AG09309 (cell line): ENCODE results near the gene ITIH3.

Source experiments
- DNase-seq: peaks from one replicate; pipeline ENCODE4 v3.0.0-alpha.2; 2010; ENCODE audit warnings: low read depth
- H3K4me3 ChIP-seq: 2 replicates; pipeline ENCODE4 v1.5.1; 2011; ENCODE audit warnings: mild to moderate bottlenecking, low read depth, low read length, moderate library complexity; ENCODE audit not compliant: control insufficient read depth
- TF ChIP-seq, protein P1 (sequence below): IDR thresholded peaks from 2 replicates; pipeline ENCODE4 v1.5.1; 2011; ENCODE audit warnings: mild to moderate bottlenecking, low read depth, low read length, inconsistent platforms; ENCODE audit not compliant: insufficient read depth, control insufficient read depth; ENCODE audit errors: missing control alignments

ITIH3 gene

DNA sequence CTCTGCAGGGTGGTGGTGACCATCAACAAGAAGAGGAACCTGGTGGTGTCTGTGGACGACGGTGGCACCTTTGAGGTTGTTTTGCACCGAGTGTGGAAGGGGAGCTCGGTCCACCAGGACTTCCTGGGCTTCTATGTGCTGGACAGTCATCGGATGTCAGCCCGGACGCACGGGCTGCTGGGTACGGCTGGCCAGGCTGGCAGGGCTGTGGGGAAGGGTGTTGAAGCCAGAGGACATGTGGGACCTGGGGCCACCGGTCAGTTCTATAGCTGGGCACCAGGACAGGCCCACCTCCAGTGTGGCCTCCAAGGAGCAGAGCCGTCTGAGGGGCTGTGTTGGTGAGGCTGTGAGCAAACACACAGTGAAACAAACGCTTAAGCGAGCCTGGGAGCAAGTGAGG, 3.9 kb upstream of the ITIH3 start:
- no peak for DNase-seq
- no peak overlapping the region for H3K4me3 ChIP-seq
- TF ChIP-seq, protein P1, sequence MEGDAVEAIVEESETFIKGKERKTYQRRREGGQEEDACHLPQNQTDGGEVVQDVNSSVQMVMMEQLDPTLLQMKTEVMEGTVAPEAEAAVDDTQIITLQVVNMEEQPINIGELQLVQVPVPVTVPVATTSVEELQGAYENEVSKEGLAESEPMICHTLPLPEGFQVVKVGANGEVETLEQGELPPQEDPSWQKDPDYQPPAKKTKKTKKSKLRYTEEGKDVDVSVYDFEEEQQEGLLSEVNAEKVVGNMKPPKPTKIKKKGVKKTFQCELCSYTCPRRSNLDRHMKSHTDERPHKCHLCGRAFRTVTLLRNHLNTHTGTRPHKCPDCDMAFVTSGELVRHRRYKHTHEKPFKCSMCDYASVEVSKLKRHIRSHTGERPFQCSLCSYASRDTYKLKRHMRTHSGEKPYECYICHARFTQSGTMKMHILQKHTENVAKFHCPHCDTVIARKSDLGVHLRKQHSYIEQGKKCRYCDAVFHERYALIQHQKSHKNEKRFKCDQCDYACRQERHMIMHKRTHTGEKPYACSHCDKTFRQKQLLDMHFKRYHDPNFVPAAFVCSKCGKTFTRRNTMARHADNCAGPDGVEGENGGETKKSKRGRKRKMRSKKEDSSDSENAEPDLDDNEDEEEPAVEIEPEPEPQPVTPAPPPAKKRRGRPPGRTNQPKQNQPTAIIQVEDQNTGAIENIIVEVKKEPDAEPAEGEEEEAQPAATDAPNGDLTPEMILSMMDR, result no peak

DNA sequence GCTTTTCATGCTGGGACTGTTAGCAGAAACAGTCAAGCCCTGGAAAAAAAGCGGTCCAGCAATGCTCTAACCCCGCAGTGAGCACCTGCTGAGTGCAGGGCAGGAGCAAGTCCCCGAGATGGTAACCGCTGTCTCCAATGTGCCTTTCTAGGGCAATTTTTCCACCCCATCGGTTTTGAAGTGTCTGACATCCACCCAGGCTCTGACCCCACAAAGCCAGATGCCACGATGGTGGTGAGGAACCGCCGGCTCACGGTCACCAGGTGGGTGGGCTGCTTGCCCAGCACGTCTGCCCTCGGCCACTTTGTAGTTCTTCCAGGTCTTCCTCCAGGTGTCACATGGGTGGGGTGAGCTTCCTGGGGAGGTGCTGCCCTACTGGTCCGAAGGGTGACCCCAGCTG, 3.2 kb upstream of the ITIH3 start:
- no peak for DNase-seq
- no peak overlapping the region for H3K4me3 ChIP-seq
- TF ChIP-seq, protein P1, result no peak

DNA sequence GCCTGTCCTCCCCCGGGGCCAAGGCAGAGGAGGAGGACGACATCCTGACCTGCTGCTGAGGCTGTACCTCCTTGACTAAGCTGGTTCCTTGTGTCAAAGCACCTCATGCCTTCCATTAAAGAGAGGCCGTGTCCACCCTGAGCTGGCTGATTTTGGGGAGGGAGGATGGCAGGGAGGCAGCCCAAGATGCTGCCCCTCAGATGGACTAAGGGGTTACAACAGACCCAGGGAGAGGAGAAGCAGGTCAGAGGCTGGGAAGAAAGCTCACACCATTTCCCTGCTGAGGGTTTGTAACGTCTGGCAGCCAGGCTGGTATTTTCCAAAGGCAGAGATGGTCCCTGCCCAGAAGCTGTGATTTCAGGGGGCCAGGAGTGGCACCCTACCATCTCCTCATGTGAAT, 2.7 kb upstream of the ITIH3 start:
- DNase-seq, result no peak
- no peak overlapping the region for H3K4me3 ChIP-seq
- TF ChIP-seq, protein P1, result no peak

DNA sequence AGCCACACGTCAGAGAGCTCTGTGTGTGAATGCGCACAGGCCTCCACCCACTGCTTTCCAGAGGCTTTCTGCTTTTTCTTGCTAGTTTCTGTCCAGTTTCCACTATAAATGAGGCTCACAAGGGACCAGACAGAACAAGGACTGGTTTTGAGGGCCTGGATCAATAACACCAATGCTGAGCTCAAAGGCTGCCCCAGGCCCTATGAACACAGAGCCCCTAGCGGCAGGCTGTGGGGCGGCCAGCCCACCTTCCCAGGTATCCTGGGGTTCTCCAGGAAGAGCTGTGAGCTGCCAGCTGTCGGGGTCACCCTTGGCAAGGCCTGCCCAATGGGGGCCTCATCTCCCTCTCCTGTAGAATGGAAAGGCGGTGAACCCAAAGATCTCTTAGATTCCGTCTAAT, 2.2 kb upstream of the ITIH3 start:
- no peak for DNase-seq
- TF ChIP-seq, protein P1, result no peak
- no peak overlapping the region for H3K4me3 ChIP-seq

DNA sequence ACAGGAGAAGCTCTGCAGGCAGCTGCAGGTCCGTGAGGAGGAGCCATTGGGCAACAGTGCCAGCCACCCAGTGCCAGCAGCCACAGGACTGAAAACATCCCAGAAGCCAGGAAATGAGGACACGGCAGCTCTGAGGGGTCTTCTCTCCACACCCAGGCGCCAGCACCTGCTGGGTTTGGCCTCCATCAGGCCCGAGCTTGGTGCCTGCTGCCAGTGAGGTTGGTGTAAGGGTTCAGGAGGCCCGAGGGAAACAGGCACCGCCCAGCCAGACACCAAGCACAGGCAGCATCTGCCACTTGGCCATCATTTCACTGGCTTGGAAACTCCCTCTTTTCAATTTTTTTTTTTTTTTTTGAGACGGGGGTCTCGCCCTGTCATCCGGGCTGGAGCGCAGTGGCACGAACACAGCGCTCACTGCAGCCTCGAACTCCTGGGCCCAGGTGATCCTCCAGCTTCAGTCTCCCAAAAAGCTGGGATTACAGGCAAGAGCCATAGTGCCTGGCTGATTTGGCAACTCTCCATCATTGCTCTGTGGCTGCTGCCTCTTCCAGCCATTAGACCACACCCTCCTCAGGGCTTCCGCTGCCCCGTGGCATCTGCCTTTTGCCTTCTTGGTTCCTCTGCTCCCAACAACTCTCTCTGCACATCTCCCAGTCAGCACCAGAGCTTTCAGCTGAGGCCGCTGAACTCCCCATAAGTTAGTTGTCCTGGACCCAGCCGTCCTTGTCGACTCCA, 1.5 kb upstream of the ITIH3 start:
- TF ChIP-seq, protein P1, result no peak
- no peak overlapping the region for H3K4me3 ChIP-seq
- DNase-seq, result peak; percentile 7

DNA sequence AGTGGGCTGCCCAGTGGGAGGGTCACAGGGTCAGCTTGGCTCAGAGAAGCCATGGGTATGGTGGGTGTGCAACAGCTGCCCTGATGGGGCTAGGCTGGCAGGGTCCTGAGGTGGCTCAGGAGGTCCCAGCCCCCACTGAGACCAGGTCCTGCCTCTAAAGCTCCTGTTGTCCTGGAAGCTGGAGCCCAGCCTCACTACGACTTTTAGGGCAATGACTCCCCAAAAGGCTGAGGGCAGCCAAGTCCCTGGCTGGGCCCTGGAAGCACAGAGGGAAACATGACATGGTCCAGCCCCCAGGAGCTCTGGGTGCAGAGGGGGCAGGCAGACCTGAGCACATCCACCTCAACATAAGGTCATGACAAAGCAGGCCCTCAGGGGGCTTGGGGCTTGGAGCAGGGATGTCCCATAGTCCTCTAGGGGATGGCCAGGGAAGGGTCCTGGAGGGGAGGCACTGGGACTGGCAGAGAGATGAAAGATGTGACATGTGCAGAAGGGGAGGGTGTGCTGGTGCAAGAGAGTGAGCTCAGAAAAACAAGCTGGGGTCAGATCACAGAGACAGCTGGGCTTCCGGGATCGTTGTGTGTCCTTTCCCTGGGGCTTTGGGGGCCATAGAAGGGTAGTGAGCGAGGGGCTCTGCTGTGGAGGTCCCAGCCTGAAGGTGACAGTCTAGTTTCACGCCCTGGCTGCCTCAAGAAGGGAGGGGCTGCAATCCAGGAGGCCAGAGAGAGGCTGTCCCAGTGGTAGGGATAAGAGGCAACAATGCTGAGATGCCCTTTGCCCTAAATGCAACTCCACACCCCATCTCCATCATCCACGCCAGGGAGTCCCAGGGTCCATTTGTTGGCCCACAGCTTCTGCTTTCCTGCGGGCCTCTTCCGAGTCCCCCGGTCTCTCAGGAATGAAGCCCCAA, 639 bp upstream of the ITIH3 start:
- H3K4me3 ChIP-seq, result no peak overlapping the region
- DNase-seq, result no peak
- TF ChIP-seq, protein P1, result no peak
